Loucy (cell line): ENCODE measurements around the gene AK3.

ENCODE experiments used
- EZH2phosphoT487 ChIP-seq: fragments of 200-600 bp; IDR thresholded peaks from 2 replicates; pipeline ENCODE4 v1.6.1; 2018; ENCODE audit warnings: antibody characterized with exemption, mild to moderate bottlenecking, moderate library complexity, borderline replicate concordance
- TF ChIP-seq, protein P1 (sequence below): fragments of 200-600 bp; sonication (generic); conservative IDR thresholded peaks from 2 replicates; pipeline ENCODE4 v1.5.1; 2014; ENCODE audit warnings: mild to moderate bottlenecking, antibody characterized with exemption, low read length

DNA sequence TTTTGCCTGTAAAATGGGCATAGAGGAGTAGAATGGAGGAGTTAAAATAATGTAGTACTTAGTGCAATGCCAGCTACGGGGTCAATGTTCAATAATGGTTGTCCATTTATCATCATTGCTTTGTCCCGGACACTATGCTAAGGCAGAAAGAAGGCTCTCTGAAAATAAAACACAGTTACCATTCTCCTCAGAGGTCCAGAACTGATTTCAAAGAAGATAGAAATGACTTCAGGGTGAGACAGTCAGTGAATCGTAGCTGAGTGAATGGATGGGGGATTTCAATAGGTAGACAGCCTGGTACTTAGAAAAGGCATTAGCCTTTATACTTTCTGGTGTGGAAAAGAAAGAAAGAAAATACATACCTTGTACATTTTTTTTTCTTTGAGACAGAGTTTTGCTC lies 1.2 kb upstream of the AK3 start:
- TF ChIP-seq, protein P1, sequence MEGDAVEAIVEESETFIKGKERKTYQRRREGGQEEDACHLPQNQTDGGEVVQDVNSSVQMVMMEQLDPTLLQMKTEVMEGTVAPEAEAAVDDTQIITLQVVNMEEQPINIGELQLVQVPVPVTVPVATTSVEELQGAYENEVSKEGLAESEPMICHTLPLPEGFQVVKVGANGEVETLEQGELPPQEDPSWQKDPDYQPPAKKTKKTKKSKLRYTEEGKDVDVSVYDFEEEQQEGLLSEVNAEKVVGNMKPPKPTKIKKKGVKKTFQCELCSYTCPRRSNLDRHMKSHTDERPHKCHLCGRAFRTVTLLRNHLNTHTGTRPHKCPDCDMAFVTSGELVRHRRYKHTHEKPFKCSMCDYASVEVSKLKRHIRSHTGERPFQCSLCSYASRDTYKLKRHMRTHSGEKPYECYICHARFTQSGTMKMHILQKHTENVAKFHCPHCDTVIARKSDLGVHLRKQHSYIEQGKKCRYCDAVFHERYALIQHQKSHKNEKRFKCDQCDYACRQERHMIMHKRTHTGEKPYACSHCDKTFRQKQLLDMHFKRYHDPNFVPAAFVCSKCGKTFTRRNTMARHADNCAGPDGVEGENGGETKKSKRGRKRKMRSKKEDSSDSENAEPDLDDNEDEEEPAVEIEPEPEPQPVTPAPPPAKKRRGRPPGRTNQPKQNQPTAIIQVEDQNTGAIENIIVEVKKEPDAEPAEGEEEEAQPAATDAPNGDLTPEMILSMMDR: no peak
- TF ChIP-seq EZH2phosphoT487: no peak
